ENCODE data around the gene DOK3. TPM values are rescaled to one million over a fixed set of nuclear protein-coding genes. Genes with fewer than 3 reads are reported as not detected.
A peak's percentile ranks its signal among the peaks of the same experiment; 100 is the strongest.

Gene DOK3
- total and polyA plus RNA-seq, 4 donors, result 3.4 to 15.8 (median 8.9) TPM

GRCh38 chr5:177455036-177455660 lies 54.5 kb downstream of the DOK3 start:
- H3K27ac ChIP-seq (ENCODE audit: low read depth, low read length), result peak overlapping the region; percentile 61
- H3K36me3 ChIP-seq (ENCODE audit: control insufficient read depth, insufficient read depth, low read length), result peaks cover 52% of the 10 kb centered on the region
- WGBS (ENCODE audit: insufficient coverage), result under 1% methylated on average over 80 of the region's 80 CpGs
- peaks cover 89% of the 10 kb centered on the region for H3K4me1 ChIP-seq (ENCODE audit: control insufficient read depth, insufficient read depth, low read length)
- H3K4me3 ChIP-seq (ENCODE audit: low read depth, low read length), result peak overlapping the region; percentile 48
- peak in 2 of 6 donors; percentile 93 to 96 for DNase-seq (ENCODE audit: low read depth in 4 of 6, low spot score in 6 of 6)
- no peaks in the 10 kb centered on the region for H3K27me3 ChIP-seq (ENCODE audit: control insufficient read depth, insufficient read depth, low read length)
- no peaks in the 10 kb centered on the region for H3K9me3 ChIP-seq (ENCODE audit: control insufficient read depth, insufficient read depth, low read length)

- peak in 3 of 6 donors; percentile 83 to 96 (median 95) for DNase-seq (ENCODE audit: low read depth in 4 of 6, low spot score in 6 of 6)
- Histone ChIP-seq H3K9me3 (ENCODE audit: control insufficient read depth, insufficient read depth, low read length) (no peaks in the 10 kb centered on the region), H3K27me3 (ENCODE audit: control insufficient read depth, insufficient read depth, low read length) (no peaks in the 10 kb centered on the region), H3K27ac (ENCODE audit: low read depth, low read length) (peak overlapping the region; percentile 61), H3K4me1 (ENCODE audit: control insufficient read depth, insufficient read depth, low read length) (peaks cover 89% of the 10 kb centered on the region), H3K36me3 (ENCODE audit: control insufficient read depth, insufficient read depth, low read length) (peaks cover 52% of the 10 kb centered on the region), H3K4me3 (ENCODE audit: low read depth, low read length) (peak overlapping the region; percentile 45)
- under 1% methylated on average over 84 of the region's 84 CpGs for WGBS (ENCODE audit: insufficient coverage)
These were observed 55.1 kb downstream of the DOK3 start for GRCh38 chr5:177454397-177455035.

GRCh38 chr5:177453852-177454396 lies 55.7 kb downstream of the DOK3 start:
- H3K4me1 ChIP-seq (ENCODE audit: control insufficient read depth, insufficient read depth, low read length), result peaks cover 89% of the 10 kb centered on the region
- WGBS (ENCODE audit: insufficient coverage), result 3% methylated on average over 25 of the region's 31 CpGs

GRCh38 chr5:177452688-177453638 lies 56.7 kb downstream of the DOK3 start:
- WGBS (ENCODE audit: insufficient coverage), result 40% methylated on average over 14 of the region's 17 CpGs
- peak in 2 of 6 donors; percentile 75 to 86 for DNase-seq (ENCODE audit: low read depth in 4 of 6, low spot score in 6 of 6)
- H3K36me3 ChIP-seq (ENCODE audit: control insufficient read depth, insufficient read depth, low read length), result peaks cover 42% of the 10 kb centered on the region
- no peak overlapping the region for H3K4me3 ChIP-seq (ENCODE audit: low read depth, low read length)
- H3K9me3 ChIP-seq (ENCODE audit: control insufficient read depth, insufficient read depth, low read length), result no peaks in the 10 kb centered on the region
- H3K4me1 ChIP-seq (ENCODE audit: control insufficient read depth, insufficient read depth, low read length), result peaks cover 89% of the 10 kb centered on the region
- no peaks in the 10 kb centered on the region for H3K27me3 ChIP-seq (ENCODE audit: control insufficient read depth, insufficient read depth, low read length)
- peak overlapping the region; percentile 43 for H3K27ac ChIP-seq (ENCODE audit: low read depth, low read length)

More at GRCh38 chr5:177453852-177454396, 55.7 kb downstream of the DOK3 start:
- no peaks in the 10 kb centered on the region for H3K27me3 ChIP-seq (ENCODE audit: control insufficient read depth, insufficient read depth, low read length)
- peak overlapping the region; percentile 45 for H3K4me3 ChIP-seq (ENCODE audit: low read depth, low read length)
- no peaks in the 10 kb centered on the region for H3K9me3 ChIP-seq (ENCODE audit: control insufficient read depth, insufficient read depth, low read length)
- H3K27ac ChIP-seq (ENCODE audit: low read depth, low read length), result peak overlapping the region; percentile 61
- peaks cover 51% of the 10 kb centered on the region for H3K36me3 ChIP-seq (ENCODE audit: control insufficient read depth, insufficient read depth, low read length)
- DNase-seq (ENCODE audit: low read depth in 4 of 6, low spot score in 6 of 6), result peak in 2 of 6 donors; percentile 69 to 74

Other genes starting within 250 kb of the DOK3 start
- gene RAB24, start 206.1 kb downstream of the DOK3 start, total RNA-seq, result 10 to 100 TPM; 15.5 to 28.3 TPM
- gene RAB24, start 206.1 kb downstream of the DOK3 start, polyA plus RNA-seq (ENCODE audit: insufficient read length in 2 of 2), result 10 to 100 TPM; 49.8 to 58.9 TPM
- 100 to 1,000 TPM in 1 of 2 donors, 10 to 100 TPM in 1; 35.2 to 101 TPM for gene PRELID1, start 206.0 kb downstream of the DOK3 start, total RNA-seq
- 100 to 1,000 TPM; 115 to 116 TPM for gene PRELID1, start 206.0 kb downstream of the DOK3 start, polyA plus RNA-seq (ENCODE audit: insufficient read length in 2 of 2)
- gene MXD3, start 197.9 kb downstream of the DOK3 start, total RNA-seq, result 10 to 100 TPM in 1 of 2 donors, 1 to 10 TPM in 1; 4.9 to 20.2 TPM
- 10 to 100 TPM; 21.7 to 30.4 TPM for gene MXD3, start 197.9 kb downstream of the DOK3 start, polyA plus RNA-seq (ENCODE audit: insufficient read length in 2 of 2)
- gene LMAN2, start 158.2 kb downstream of the DOK3 start, total RNA-seq, result 100 to 1,000 TPM in 1 of 2 donors, 10 to 100 TPM in 1; 96.6 to 152 TPM
- 10 to 100 TPM; 90.3 to 96.1 TPM for gene LMAN2, start 158.2 kb downstream of the DOK3 start, polyA plus RNA-seq (ENCODE audit: insufficient read length in 2 of 2)
- 10 to 100 TPM in 1 of 2 donors, 1 to 10 TPM in 1; 7.5 to 14.4 TPM for gene RGS14, start 151.9 kb downstream of the DOK3 start, total RNA-seq
- gene RGS14, start 151.9 kb downstream of the DOK3 start, polyA plus RNA-seq (ENCODE audit: insufficient read length in 2 of 2), result 10 to 100 TPM in 1 of 2 donors, 1 to 10 TPM in 1; 9.3 to 11.5 TPM
- not detected for gene SLC34A1, start 125.4 kb downstream of the DOK3 start, total RNA-seq
- 1 to 10 TPM in 1 of 2 donors, under 1 TPM in 1; 0.68 to 1.2 TPM for gene SLC34A1, start 125.4 kb downstream of the DOK3 start, polyA plus RNA-seq (ENCODE audit: insufficient read length in 2 of 2)
- not detected for gene PFN3, start 109.2 kb downstream of the DOK3 start, total RNA-seq
- gene PFN3, start 109.2 kb downstream of the DOK3 start, polyA plus RNA-seq (ENCODE audit: insufficient read length in 2 of 2), result under 1 TPM; 0.32 to 1.00 TPM
- 1 to 10 TPM; 1.9 to 3.2 TPM for gene F12, start 100.3 kb downstream of the DOK3 start, total RNA-seq
- gene F12, start 100.3 kb downstream of the DOK3 start, polyA plus RNA-seq (ENCODE audit: insufficient read length in 2 of 2), result 10 to 100 TPM; 14.7 to 15.1 TPM
- 10 to 100 TPM; 16.7 to 22.5 TPM for gene GRK6, start 83.2 kb downstream of the DOK3 start, total RNA-seq
- gene GRK6, start 83.2 kb downstream of the DOK3 start, polyA plus RNA-seq (ENCODE audit: insufficient read length in 2 of 2), result 10 to 100 TPM; 41.8 to 42.4 TPM
- 1 to 10 TPM; 4.3 to 8.8 TPM for gene PRR7, start 63.0 kb downstream of the DOK3 start, total RNA-seq
- 10 to 100 TPM; 28.3 to 31.7 TPM for gene PRR7, start 63.0 kb downstream of the DOK3 start, polyA plus RNA-seq (ENCODE audit: insufficient read length in 2 of 2)
- gene DBN1, start 36.2 kb downstream of the DOK3 start, total RNA-seq, result 100 to 1,000 TPM in 1 of 2 donors, 10 to 100 TPM in 1; 49.6 to 105 TPM
- gene DBN1, start 36.2 kb downstream of the DOK3 start, polyA plus RNA-seq (ENCODE audit: insufficient read length in 2 of 2), result 100 to 1,000 TPM; 241 to 273 TPM
- gene PDLIM7, start 12.2 kb downstream of the DOK3 start, total RNA-seq, result 10 to 100 TPM; 23.4 to 67.3 TPM
- 100 to 1,000 TPM in 1 of 2 donors, 10 to 100 TPM in 1; 61.1 to 128 TPM for gene PDLIM7, start 12.2 kb downstream of the DOK3 start, polyA plus RNA-seq (ENCODE audit: insufficient read length in 2 of 2)
- 10 to 100 TPM; 67.1 to 92.7 TPM for gene DDX41, start 7.1 kb upstream of the DOK3 start, total RNA-seq
- gene DDX41, start 7.1 kb upstream of the DOK3 start, polyA plus RNA-seq (ENCODE audit: insufficient read length in 2 of 2), result 100 to 1,000 TPM; 118 to 126 TPM
- gene FAM193B, start 44.7 kb upstream of the DOK3 start, total RNA-seq, result 10 to 100 TPM; 21.6 to 72.7 TPM
- gene FAM193B, start 44.7 kb upstream of the DOK3 start, polyA plus RNA-seq (ENCODE audit: insufficient read length in 2 of 2), result 100 to 1,000 TPM in 1 of 2 donors, 10 to 100 TPM in 1; 78.0 to 115 TPM
- gene TMED9, start 82.4 kb upstream of the DOK3 start, total RNA-seq, result 10 to 100 TPM; 53.6 to 66.7 TPM
- gene TMED9, start 82.4 kb upstream of the DOK3 start, polyA plus RNA-seq (ENCODE audit: insufficient read length in 2 of 2), result 100 to 1,000 TPM; 135 to 147 TPM
- gene B4GALT7, start 90.3 kb upstream of the DOK3 start, total RNA-seq, result 10 to 100 TPM; 13.8 to 32.3 TPM
- 10 to 100 TPM; 27.3 to 31.9 TPM for gene B4GALT7, start 90.3 kb upstream of the DOK3 start, polyA plus RNA-seq (ENCODE audit: insufficient read length in 2 of 2)

All from spinal cord (tissue), 10 donors.